Measurements from ENCODE around the gene RPTOR. TPM values are rescaled to one million over a fixed set of nuclear protein-coding genes. Genes with fewer than 3 reads are reported as not detected.

The RPTOR gene
- total RNA-seq, 1 donor = 30.0 TPM

DNA sequence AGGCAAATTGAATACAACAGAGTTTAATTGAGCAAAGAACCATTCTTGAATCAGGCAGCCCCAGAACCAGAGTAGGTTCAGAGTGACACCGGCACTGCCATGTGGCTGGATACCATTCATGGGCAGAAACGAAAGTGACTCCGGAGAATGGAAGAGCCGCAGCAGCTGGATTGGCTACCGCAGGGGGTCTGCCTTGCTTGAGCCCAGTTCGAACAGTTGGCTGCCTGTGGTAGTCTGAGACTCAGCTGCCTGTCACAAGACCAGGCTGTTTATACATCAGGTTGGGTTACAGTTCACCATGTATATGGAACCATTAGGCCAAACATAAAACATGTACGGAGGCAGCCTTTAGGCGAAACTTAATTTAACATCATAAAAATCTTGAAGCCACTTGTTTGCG lies 241.8 kb downstream of the RPTOR start:
- DNase-seq (ENCODE audit: low read depth) = no peak
- TF ChIP-seq, protein P1, sequence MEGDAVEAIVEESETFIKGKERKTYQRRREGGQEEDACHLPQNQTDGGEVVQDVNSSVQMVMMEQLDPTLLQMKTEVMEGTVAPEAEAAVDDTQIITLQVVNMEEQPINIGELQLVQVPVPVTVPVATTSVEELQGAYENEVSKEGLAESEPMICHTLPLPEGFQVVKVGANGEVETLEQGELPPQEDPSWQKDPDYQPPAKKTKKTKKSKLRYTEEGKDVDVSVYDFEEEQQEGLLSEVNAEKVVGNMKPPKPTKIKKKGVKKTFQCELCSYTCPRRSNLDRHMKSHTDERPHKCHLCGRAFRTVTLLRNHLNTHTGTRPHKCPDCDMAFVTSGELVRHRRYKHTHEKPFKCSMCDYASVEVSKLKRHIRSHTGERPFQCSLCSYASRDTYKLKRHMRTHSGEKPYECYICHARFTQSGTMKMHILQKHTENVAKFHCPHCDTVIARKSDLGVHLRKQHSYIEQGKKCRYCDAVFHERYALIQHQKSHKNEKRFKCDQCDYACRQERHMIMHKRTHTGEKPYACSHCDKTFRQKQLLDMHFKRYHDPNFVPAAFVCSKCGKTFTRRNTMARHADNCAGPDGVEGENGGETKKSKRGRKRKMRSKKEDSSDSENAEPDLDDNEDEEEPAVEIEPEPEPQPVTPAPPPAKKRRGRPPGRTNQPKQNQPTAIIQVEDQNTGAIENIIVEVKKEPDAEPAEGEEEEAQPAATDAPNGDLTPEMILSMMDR (IDR thresholded peaks at IDR 0.05; ENCODE audit: insufficient read depth, low read length) = no peak

DNA sequence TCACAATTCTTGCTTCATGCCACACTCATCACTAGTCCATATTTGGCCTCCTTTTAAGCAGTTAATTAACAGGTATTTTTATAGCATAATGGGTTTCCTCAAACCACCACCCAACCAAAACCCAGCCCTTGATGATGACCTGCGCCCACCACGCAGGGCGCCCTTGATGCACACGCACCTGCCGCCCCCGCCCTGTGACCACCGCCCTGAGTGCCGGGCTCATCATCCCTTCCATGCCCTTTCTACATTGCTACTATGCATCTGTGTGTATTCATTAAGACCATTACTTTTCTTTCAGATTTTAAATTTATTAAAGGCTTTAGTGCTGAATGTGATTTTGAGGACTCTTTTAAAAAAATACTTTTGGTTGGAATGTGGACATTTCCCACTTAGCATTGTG lies 242.2 kb downstream of the RPTOR start:
- no peak for DNase-seq (ENCODE audit: low read depth)
- H3K4me3 ChIP-seq (ENCODE audit: low read depth, low read length) = no peak overlapping the region
- TF ChIP-seq, protein P1 (IDR thresholded peaks at IDR 0.05; ENCODE audit: insufficient read depth, low read length) = no peak

More for the DNA sequence above, 241.8 kb downstream of the RPTOR start:
- no peak overlapping the region for H3K4me3 ChIP-seq (ENCODE audit: low read depth, low read length)

DNA sequence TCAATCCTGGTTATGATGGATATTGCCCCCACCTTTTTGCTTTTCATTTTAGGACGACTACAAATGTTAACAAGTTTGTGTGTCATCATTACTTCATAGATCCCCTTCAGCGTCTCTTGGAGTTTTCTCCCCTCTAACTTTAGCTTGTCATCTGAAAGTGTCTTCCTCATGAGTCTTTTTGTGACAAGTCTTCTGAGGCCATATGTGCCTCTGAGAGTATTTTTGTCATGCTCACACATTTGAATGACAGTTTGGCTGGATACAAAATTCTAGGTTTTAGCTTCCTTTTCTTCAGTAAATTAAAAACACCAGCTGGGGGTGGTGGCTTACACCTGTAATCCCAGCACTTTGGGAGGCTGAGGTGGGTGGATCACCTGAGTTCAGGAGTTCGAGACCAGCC lies 243.2 kb downstream of the RPTOR start:
- H3K4me3 ChIP-seq (ENCODE audit: low read depth, low read length) = no peak overlapping the region
- TF ChIP-seq, protein P1 (IDR thresholded peaks at IDR 0.05; ENCODE audit: insufficient read depth, low read length) = no peak
- DNase-seq (ENCODE audit: low read depth) = no peak

DNA sequence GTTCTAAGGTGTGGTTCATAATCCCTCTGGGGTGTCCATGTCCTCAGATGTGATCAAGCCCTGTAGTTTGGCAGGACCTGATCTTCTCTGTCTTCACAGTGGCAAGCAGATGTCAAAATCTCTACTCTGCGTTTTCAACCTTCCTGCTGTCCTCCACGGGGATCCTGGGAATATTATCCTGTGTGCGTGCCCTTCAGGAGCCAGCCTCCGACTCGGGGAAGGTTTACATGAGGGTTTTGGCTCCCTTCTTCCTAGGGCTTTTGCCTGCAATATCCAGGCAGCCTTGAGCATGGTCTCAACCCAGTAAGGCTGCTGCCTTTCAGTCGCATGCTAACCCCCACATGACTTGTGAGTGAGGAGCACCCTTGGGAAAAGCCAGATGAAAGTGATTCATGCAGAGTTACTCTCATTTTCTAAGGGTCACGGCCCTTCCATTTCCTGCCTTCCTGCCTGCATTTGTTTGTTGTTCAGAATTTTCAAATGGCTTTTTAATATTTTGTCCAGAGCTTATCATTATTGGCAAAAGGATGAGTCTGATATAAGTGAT lies 244.8 kb downstream of the RPTOR start:
- H3K4me3 ChIP-seq (ENCODE audit: low read depth, low read length) = peak overlapping the region; percentile 31
- DNase-seq (ENCODE audit: low read depth) = peak; percentile 95
- TF ChIP-seq, protein P1 (IDR thresholded peaks at IDR 0.05; ENCODE audit: insufficient read depth, low read length) = no peak

DNA sequence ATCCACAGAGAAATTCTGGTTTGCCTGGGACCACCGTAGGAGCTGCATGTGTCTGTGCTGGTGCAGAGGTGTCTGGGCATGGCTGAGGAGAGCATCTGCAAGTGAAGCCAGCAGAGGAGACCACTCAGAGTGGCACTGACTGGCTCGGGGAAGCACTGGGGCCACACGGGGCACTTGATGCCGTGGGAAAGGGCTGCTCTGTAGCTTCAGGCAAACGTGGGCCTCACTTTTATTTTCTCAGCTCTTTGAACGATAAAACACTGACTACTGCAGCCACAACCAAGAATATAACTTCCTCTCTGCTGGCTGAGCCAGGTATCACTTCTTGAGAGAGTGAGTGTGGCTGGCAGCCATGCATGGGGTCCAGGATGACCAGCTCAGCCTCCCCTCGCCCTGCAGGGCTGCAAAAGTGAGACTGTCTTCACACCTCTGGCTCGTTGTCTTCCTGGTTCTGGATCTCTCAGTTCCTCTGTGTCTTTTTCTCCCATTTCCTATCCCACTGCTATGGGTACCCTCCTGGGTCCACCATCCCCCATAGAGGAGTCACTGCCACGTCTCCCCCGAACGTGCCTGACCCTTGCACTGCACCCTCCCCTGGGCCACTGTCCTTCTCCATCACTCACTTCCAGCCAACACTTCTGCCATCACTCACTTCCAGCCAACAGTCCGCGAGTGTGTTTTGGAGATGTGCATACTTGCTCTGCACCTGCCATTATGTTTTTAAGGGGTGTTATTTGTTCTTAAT lies 245.6 kb downstream of the RPTOR start:
- H3K4me3 ChIP-seq (ENCODE audit: low read depth, low read length) = no peak overlapping the region
- TF ChIP-seq, protein P1 (IDR thresholded peaks at IDR 0.05; ENCODE audit: insufficient read depth, low read length) = no peak
- no peak for DNase-seq (ENCODE audit: low read depth)

DNA sequence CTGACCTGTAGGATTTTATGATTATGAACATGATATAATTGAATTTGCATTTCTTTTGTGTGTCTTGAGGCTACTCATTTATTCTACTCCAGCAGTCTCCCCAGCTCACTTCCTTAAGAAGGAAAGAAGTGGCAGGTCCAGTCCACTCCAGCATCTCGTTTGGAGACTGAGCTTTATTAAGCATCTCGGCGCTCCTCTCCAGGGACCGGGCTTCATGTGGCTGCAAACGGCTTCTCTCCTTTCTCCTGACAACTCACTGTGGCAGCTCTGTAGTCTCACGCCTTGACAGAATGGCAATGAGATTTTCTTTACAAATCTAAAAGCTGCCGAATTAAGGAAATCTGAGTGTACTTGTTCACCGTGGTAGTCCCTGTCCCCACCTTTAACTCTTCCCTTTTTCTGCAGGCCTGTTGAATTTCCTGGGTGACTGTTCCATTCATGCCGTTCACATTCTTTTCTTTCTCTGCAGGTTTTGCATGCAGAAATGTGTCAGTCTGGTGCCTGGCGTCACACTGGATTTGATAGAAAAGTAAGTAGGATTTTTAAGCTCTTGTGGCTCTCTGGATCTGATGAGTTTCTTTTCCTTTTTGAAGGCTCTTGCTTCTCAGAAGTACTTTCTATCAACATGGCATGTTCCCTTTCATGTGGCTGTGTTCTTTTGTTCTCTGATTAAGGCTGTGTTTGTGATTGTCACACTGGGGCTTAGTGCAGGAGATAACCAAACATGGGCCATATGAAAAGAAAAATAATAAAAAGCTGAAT lies 246.5 kb downstream of the RPTOR start:
- H3K4me3 ChIP-seq (ENCODE audit: low read depth, low read length) = no peak overlapping the region
- TF ChIP-seq, protein P1 (IDR thresholded peaks at IDR 0.05; ENCODE audit: insufficient read depth, low read length) = no peak
- DNase-seq (ENCODE audit: low read depth) = no peak

Measured in fibroblast of the aortic adventitia (primary cell).